HG03521 (cell line): ENCODE measurements around the gene RNU2-1.
"Not testable (repeated sequence)": the region's sequence is repeated elsewhere in the genome, so short reads cannot be mapped to it uniquely, and the experiment has no call there.

Source experiments
- ATAC-seq: cut with Tn5 transposase; IDR thresholded peaks from one replicate; pipeline ENCODE4 v1.9.1; 2021; ENCODE audit warnings: mild to moderate bottlenecking, moderate library complexity; ENCODE audit not compliant: unreplicated experiment

The RNU2-1 gene

GRCh38 chr17:43233877-43234276, at the start of gene RNU2-1:
TSS of gene RNU2-1 (minus strand) at chr17:43233977.
- ATAC-seq: not testable (repeated sequence)

- not testable (repeated sequence) for ATAC-seq
These were observed 39.1 kb upstream of the RNU2-1 start for GRCh38 chr17:43272914-43273313.

- not testable (repeated sequence) for ATAC-seq
These were observed 38.7 kb upstream of the RNU2-1 start for GRCh38 chr17:43272483-43272882.

GRCh38 chr17:43270552-43271504, 37.1 kb upstream of the RNU2-1 start:
- ATAC-seq: not testable (repeated sequence)

- ATAC-seq: not testable (repeated sequence)
These were observed 12.7 kb upstream of the RNU2-1 start for GRCh38 chr17:43246456-43246855.

- not testable (repeated sequence) for ATAC-seq
These were observed 7.0 kb upstream of the RNU2-1 start for GRCh38 chr17:43240596-43241352.

- not testable (repeated sequence) for ATAC-seq
These were observed 5.8 kb upstream of the RNU2-1 start for GRCh38 chr17:43239597-43239996.

- ATAC-seq: not testable (repeated sequence)
These were observed 514 bp downstream of the RNU2-1 start for GRCh38 chr17:43233263-43233662.

- not testable (repeated sequence) for ATAC-seq
These were observed 1.6 kb downstream of the RNU2-1 start for GRCh38 chr17:43232021-43232699.

- not testable (repeated sequence) for ATAC-seq
These were observed 2.4 kb downstream of the RNU2-1 start for GRCh38 chr17:43231205-43232020.

- not testable (repeated sequence) for ATAC-seq
These were observed 5.6 kb downstream of the RNU2-1 start, which contains the start of gene CCDC200 for GRCh38 chr17:43228020-43228782. TSS of gene CCDC200 (minus strand) at chr17:43228623. CDS start at chr17:43228554, 69 bp downstream.

GRCh38 chr17:43226393-43226792, 7.4 kb downstream of the RNU2-1 start:
- ATAC-seq: no peak

- ATAC-seq: no peak
These were observed 9.6 kb downstream of the RNU2-1 start for GRCh38 chr17:43224146-43224705.

- no peak for ATAC-seq
These were observed 13.2 kb downstream of the RNU2-1 start for GRCh38 chr17:43220511-43221125.

- ATAC-seq: no peak
These were observed 13.9 kb downstream of the RNU2-1 start for GRCh38 chr17:43219746-43220380.

GRCh38 chr17:43219001-43219400, 14.8 kb downstream of the RNU2-1 start:
- ATAC-seq: no peak

- ATAC-seq: no peak
These were observed 16.1 kb downstream of the RNU2-1 start for GRCh38 chr17:43217614-43218087.
